Central memory CD4-positive, alpha-beta T cell (primary cell): ENCODE results near the gene PCMT1.

Experiments used
- DNase-seq: peaks from one replicate; pipeline ENCODE4 v3.0.0; 2022

The PCMT1 gene

GRCh38 chr6:149856256-149856994 lies 106.9 kb downstream of the PCMT1 start:
- DNase-seq, result no peak

GRCh38 chr6:149857541-149857940 lies 108.0 kb downstream of the PCMT1 start:
- DNase-seq, result no peak

- DNase-seq, result no peak
Measured at GRCh38 chr6:149859368-149859767, 109.8 kb downstream of the PCMT1 start.

GRCh38 chr6:149859938-149860337 lies 110.4 kb downstream of the PCMT1 start:
- no peak for DNase-seq

GRCh38 chr6:149860513-149860833 lies 110.9 kb downstream of the PCMT1 start:
- no peak for DNase-seq
